AG04450 (cell line): ENCODE results near the gene ZCCHC7. TPM values are rescaled to one million over a fixed set of nuclear protein-coding genes. Genes with fewer than 3 reads are reported as not detected.

Experiments used
- CTCF ChIA-PET: fragments of 300-600, 350-600 bp; formaldehyde crosslinking; extraction: SDS; loops from one replicate; lab custom pipeline; 2022; ENCODE audit warnings: antibody characterized with exemption, inconsistent platforms; lab: Charles Lee
- POLR2A ChIA-PET: fragments of 350-600 bp; formaldehyde crosslinking; extraction: SDS; loops from one replicate; lab custom pipeline; 2021; ENCODE audit warnings: antibody characterized with exemption, inconsistent platforms; lab: Yijun Ruan, JAX
- DNase-seq: peaks from one replicate; pipeline ENCODE4 v3.0.0-alpha.2; 2011; ENCODE audit warnings: low read depth, low spot score
- H3K27ac ChIP-seq: one replicate; pipeline ENCODE4 v1.5.1; 2012; ENCODE audit warnings: low read depth, low read length, control low read depth
- H3K27me3 ChIP-seq: one replicate; pipeline ENCODE4 v1.6.0; 2012; ENCODE audit warnings: low read length; ENCODE audit not compliant: control insufficient read depth, insufficient read depth
- H3K4me3 ChIP-seq: 2 replicates; pipeline ENCODE4 v1.5.1; 2011; ENCODE audit warnings: mild to moderate bottlenecking, low read depth, low read length, control low read depth
- H3K9me3 ChIP-seq: 2 replicates; pipeline ENCODE4 v1.5.1; 2012; ENCODE audit warnings: low read length; ENCODE audit not compliant: control insufficient read depth, insufficient read depth
- CTCF ChIP-seq: IDR thresholded peaks from 2 replicates; pipeline ENCODE4 v1.5.1; 2011; ENCODE audit warnings: low read depth, low read length, control low read depth, inconsistent platforms
- polyA plus RNA-seq: library from polyadenylated mRNA; depleted of rRNA; stranded (reverse); fragments of >200 nt; gene quantifications from 2 replicates; pipeline ENCODE4 v1.2.3, GENCODE V29; 2011

Gene ZCCHC7
- polyA plus RNA-seq, 1 experiment: 21.6 TPM

- POLR2A ChIA-PET: no interaction called here
- no peaks in the 10 kb centered on the region for H3K27me3 ChIP-seq
- DNase-seq: no peak
These were observed 71.2 kb downstream of the ZCCHC7 start for GRCh38 chr9:37191403-37192089.

GRCh38 chr9:37192803-37193202 is 72.4 kb downstream of the ZCCHC7 start:
- no peak overlapping the region for H3K27ac ChIP-seq
- no peak overlapping the region for H3K4me3 ChIP-seq
- CTCF ChIA-PET: no interaction called here
- no peaks in the 10 kb centered on the region for H3K9me3 ChIP-seq
- POLR2A ChIA-PET: no interaction called here
- TF ChIP-seq CTCF: no peak
- H3K27me3 ChIP-seq: no peaks in the 10 kb centered on the region
- DNase-seq: no peak

More at GRCh38 chr9:37191403-37192089, 71.2 kb downstream of the ZCCHC7 start:
- Histone ChIP-seq H3K9me3 (no peaks in the 10 kb centered on the region), H3K4me3 (no peak overlapping the region), H3K27ac (no peak overlapping the region)
- CTCF ChIA-PET: no interaction called here
- TF ChIP-seq CTCF: no peak

- H3K27me3 ChIP-seq: no peaks in the 10 kb centered on the region
- no peak overlapping the region for H3K27ac ChIP-seq
- H3K4me3 ChIP-seq: no peak overlapping the region
- ChIA-PET CTCF (interaction anchor here (0.7 kb wide), 1 partner anchor 1242 kb away, joined by 3 read pairs; no protein-coding TSS in a partner anchor), POLR2A (interaction anchor here (1.0 kb wide), 1 partner anchor 76 kb away, joined by 4 read pairs; the partner anchor contains the start of gene ZCCHC7)
- no peak for DNase-seq
- no peaks in the 10 kb centered on the region for H3K9me3 ChIP-seq
- no peak for TF ChIP-seq CTCF
These were observed 77.0 kb downstream of the ZCCHC7 start for GRCh38 chr9:37197158-37198038.

GRCh38 chr9:37198039-37198729 is 77.8 kb downstream of the ZCCHC7 start:
- no peaks in the 10 kb centered on the region for H3K27me3 ChIP-seq
- H3K9me3 ChIP-seq: no peaks in the 10 kb centered on the region
- no peak overlapping the region for H3K27ac ChIP-seq
- no peak for DNase-seq
- no peak overlapping the region for H3K4me3 ChIP-seq
- ChIA-PET CTCF (no interaction called here), POLR2A (interaction anchor here (0.7 kb wide), 1 partner anchor 46 kb away, joined by 5 read pairs; no protein-coding TSS in a partner anchor)
- no peak for TF ChIP-seq CTCF
